Gastrocnemius medialis (tissue), 4 donors: Measurements from ENCODE around the gene POLR3H.

Source experiments
- CTCF ChIP-seq, 5 experiments: fragments of 450-650 bp in 3 of 5; fragments of 200-600 bp in 2 of 5; sonication (generic) in 2 of 5; IDR thresholded peaks in 4 of 5; conservative IDR thresholded peaks in 1 of 5; 1 replicate in 4 of 5; 2 replicates in 1 of 5; pipeline ENCODE4 v1.5.1; 2016 to 2019; ENCODE audit warnings: antibody characterized with exemption in 5 of 5, mild to moderate bottlenecking in 3 of 5, moderate library complexity in 3 of 5
- POLR2A ChIP-seq, 2 donors: fragments of 450-650 bp; IDR thresholded peaks; one replicate each; pipeline ENCODE4 v1.6.1; 2017; ENCODE audit warnings: antibody characterized with exemption in 2 of 2, mild to moderate bottlenecking in 2 of 2, moderate library complexity in 2 of 2

- no peak for TF ChIP-seq CTCF (IDR thresholded peaks at IDR 0.05 in 4 of 5, conservative IDR thresholded peaks at IDR 0.05 in 1 of 5)
- no peak for TF ChIP-seq POLR2A (IDR thresholded peaks at IDR 0.05)
Measured at GRCh38 chr22:41531715-41532477, 12.4 kb downstream of the POLR3H start.
